PC-3 (cell line): ENCODE results near the gene PCSK2.

Experiments used
- CTCF ChIP-seq: fragments of 300-600 bp; sonication (generic); conservative IDR thresholded peaks from 2 replicates; pipeline ENCODE4 v1.5.1; 2017; ENCODE audit warnings: antibody characterized with exemption, low read depth, mild to moderate bottlenecking, low read length
- EZH2 ChIP-seq: fragments of 300-600 bp; sonication (generic); IDR thresholded peaks from one replicate; pipeline ENCODE4 v1.6.1; 2017; ENCODE audit warnings: antibody characterized with exemption, mild to moderate bottlenecking, low read length; ENCODE audit not compliant: unreplicated experiment

- TF ChIP-seq CTCF: no peak
- no peak for TF ChIP-seq EZH2
Measured at GRCh38 chr20:17225851-17226409, 910 bp upstream of the PCSK2 start.
